Measurements from ENCODE around the gene TMEM179. TPM values are rescaled to one million over a fixed set of nuclear protein-coding genes. Genes with fewer than 3 reads are reported as not detected.

Gene TMEM179
- total and polyA plus RNA-seq, 2 donors (not counting 3 experiments of a cell fraction or from before 2014, with no cell fraction given): 0.14 TPM; not detected in 1

DNA sequence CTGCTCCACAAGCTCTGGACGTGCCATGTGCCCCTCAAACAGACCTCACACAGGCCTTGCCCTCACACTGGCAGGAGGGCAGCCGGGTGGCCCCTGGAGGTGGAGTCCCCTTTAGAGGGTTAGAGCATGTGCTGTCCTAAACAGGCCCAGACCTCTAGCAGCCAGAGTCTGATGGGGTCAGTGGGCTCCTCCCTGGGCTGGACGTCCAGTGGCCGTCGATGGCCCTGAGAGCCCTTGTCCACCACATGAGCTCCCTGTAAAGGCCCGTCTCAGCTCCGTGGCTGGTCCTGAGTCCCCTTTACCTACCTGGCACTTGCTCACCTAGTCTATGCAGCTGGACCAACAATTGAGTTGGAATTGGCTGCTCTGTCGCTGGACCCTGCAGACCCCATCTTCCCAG is 3.8 kb downstream of the TMEM179 start:
- Histone ChIP-seq H3K27me3 (ENCODE audit: control insufficient read depth in 2 of 2, insufficient read depth in 2 of 2, low read length in 2 of 2) (peaks cover 0 to 3% of the 10 kb centered on the region in 2 experiments), H3K79me2 (ENCODE audit: control insufficient read depth, insufficient read depth, low read length) (no peaks in the 10 kb centered on the region), H4K20me1 (replicated peaks; ENCODE audit: control insufficient read depth, extremely low read depth, insufficient read depth, low read length) (no peaks in the 10 kb centered on the region), H3K36me3 (ENCODE audit: control insufficient read depth in 2 of 2, extremely low read depth in 1 of 2, insufficient read depth in 2 of 2, low read length in 2 of 2) (no peaks in the 10 kb centered on the region), H3K4me2 (ENCODE audit: insufficient read depth, low read length) (no peak overlapping the region), H3K27ac (ENCODE audit: insufficient read depth, low read depth, low read length) (no peak overlapping the region), H3K9ac (replicated peaks; ENCODE audit: extremely low read depth, insufficient read depth, low read length) (no peak overlapping the region), H2AFZ (ENCODE audit: low read depth, low read length) (no peak overlapping the region), H3K4me1 (ENCODE audit: control insufficient read depth, extremely low read depth, insufficient read depth, low read length) (no peaks in the 10 kb centered on the region), H3K9me1 (replicated peaks; ENCODE audit: control insufficient read depth, extremely low read depth, insufficient read depth, low read length) (no peaks in the 10 kb centered on the region), H3K9me3 (replicated peaks; ENCODE audit: control insufficient read depth, insufficient read depth, low read length) (no peaks in the 10 kb centered on the region), H3K4me3 (replicated peaks in 1 of 3; ENCODE audit: insufficient read depth in 1 of 3, low read depth in 1 of 3, low read length in 3 of 3) (no peak overlapping the region)
- ChIA-PET CTCF (no interaction called here), POLR2A (no interaction called here)
- no TSS peak for BruUV-seq (replicated peaks)
- dilution Hi-C loops (cut with MboI; ENCODE audit: extremely low pct_ligation_motif_present, low sequenced_read_pairs) (no loop called here), intact Hi-C loops (cut with micrococcal nuclease) (no loop called here)
- TF ChIP-seq, protein P1, sequence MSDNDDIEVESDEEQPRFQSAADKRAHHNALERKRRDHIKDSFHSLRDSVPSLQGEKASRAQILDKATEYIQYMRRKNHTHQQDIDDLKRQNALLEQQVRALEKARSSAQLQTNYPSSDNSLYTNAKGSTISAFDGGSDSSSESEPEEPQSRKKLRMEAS (IDR thresholded peaks at IDR 0.05; ENCODE audit: insufficient read depth, insufficient read length): no peak
- DNase-seq (ENCODE audit: low read depth, low spot score): no peak
- no peak for FAIRE-seq

DNA sequence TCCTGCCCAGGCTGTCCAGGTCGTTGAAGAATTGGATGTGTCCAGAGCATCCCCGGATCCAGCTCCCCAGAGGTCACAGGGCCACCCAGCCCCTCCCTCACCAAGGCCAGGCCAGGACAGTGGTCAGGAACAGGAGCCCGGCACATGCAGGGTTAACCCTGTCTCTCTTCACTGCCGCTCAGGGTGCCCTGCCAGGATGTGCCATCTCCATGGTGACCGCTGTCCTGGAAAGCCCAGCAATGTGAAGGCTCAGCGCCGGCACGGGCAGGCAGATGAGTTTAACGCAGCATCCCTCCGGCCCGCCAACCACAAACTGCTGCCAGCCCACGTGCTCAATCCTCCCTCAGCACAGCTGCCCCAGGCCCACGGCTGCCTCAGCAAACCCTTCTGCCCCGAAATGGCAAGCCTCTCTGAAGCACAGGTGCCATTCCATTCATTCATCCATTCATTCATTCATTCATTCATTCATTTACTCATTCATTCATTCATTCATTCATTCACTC is 4.4 kb downstream of the TMEM179 start:
- DNase-seq (ENCODE audit: low read depth, low spot score): no peak
- Histone ChIP-seq H3K4me2 (ENCODE audit: insufficient read depth, low read length) (no peak overlapping the region), H3K4me3 (replicated peaks in 1 of 3; ENCODE audit: insufficient read depth in 1 of 3, low read depth in 1 of 3, low read length in 3 of 3) (no peak overlapping the region), H3K9me1 (replicated peaks; ENCODE audit: control insufficient read depth, extremely low read depth, insufficient read depth, low read length) (no peaks in the 10 kb centered on the region), H3K79me2 (ENCODE audit: control insufficient read depth, insufficient read depth, low read length) (no peaks in the 10 kb centered on the region), H3K27ac (ENCODE audit: insufficient read depth, low read depth, low read length) (no peak overlapping the region), H3K9ac (replicated peaks; ENCODE audit: extremely low read depth, insufficient read depth, low read length) (no peak overlapping the region), H3K27me3 (ENCODE audit: control insufficient read depth in 2 of 2, insufficient read depth in 2 of 2, low read length in 2 of 2) (peaks cover 0 to 3% of the 10 kb centered on the region in 2 experiments), H3K9me3 (replicated peaks; ENCODE audit: control insufficient read depth, insufficient read depth, low read length) (no peaks in the 10 kb centered on the region), H4K20me1 (replicated peaks; ENCODE audit: control insufficient read depth, extremely low read depth, insufficient read depth, low read length) (no peaks in the 10 kb centered on the region), H3K4me1 (ENCODE audit: control insufficient read depth, extremely low read depth, insufficient read depth, low read length) (no peaks in the 10 kb centered on the region), H2AFZ (ENCODE audit: low read depth, low read length) (no peak overlapping the region), H3K36me3 (ENCODE audit: control insufficient read depth in 2 of 2, extremely low read depth in 1 of 2, insufficient read depth in 2 of 2, low read length in 2 of 2) (no peaks in the 10 kb centered on the region)
- FAIRE-seq: no peak
- CTCF ChIA-PET: no interaction called here
- BruUV-seq (replicated peaks): no TSS peak
- POLR2A ChIA-PET: no interaction called here
- no peak for TF ChIP-seq GATA2 (IDR thresholded peaks at IDR 0.05; ENCODE audit: insufficient read depth, insufficient read length, low read depth, low read length)
- TF ChIP-seq POLR2A (IDR thresholded peaks at IDR 0.05; ENCODE audit: low read depth, low read length): no peak
- no peak for TF ChIP-seq JUN (IDR thresholded peaks at IDR 0.05; ENCODE audit: borderline replicate concordance, insufficient read depth, insufficient read length, low read depth)
- no peak for TF ChIP-seq FOS (IDR thresholded peaks at IDR 0.05; ENCODE audit: borderline replicate concordance, insufficient read depth, low read length)
- no peak for TF ChIP-seq MYC (IDR thresholded peaks at IDR 0.05; ENCODE audit: low read depth, low read length)
- TF ChIP-seq POLR2AphosphoS5 (IDR thresholded peaks at IDR 0.05; ENCODE audit: insufficient read depth, low read depth, low read length): no peak
- TF ChIP-seq, protein P1 (IDR thresholded peaks at IDR 0.05; ENCODE audit: insufficient read depth, insufficient read length): no peak
- no peak for TF ChIP-seq EZH2 (IDR thresholded peaks at IDR 0.05; ENCODE audit: borderline replicate concordance, low read depth, low read length, severe bottlenecking)
- intact Hi-C loops (cut with micrococcal nuclease): no loop called here
- dilution Hi-C loops (cut with MboI; ENCODE audit: extremely low pct_ligation_motif_present, low sequenced_read_pairs): no loop called here

Data from endothelial cell of umbilical vein (primary cell).